HL-60 (cell line): ENCODE results near the gene FABP3.

Experiments
- DNase-seq, 2 experiments: peaks; one replicate each; pipeline ENCODE4 v3.0.0-alpha.2; 2010 to 2020; ENCODE audit warnings: low read depth in 1 of 2, low spot score in 1 of 2
- H3K27ac ChIP-seq: fragments of 250-450 bp; sonication (Bioruptor Pico); replicated peaks from 2 replicates; pipeline ENCODE4 v1.5.1; 2020; ENCODE audit warnings: mild to moderate bottlenecking, moderate library complexity
- H3K27me3 ChIP-seq: fragments of 250-450 bp; sonication (Bioruptor Pico); 2 replicates; pipeline ENCODE4 v1.5.1; 2021; ENCODE audit warnings: mild to moderate bottlenecking, moderate library complexity; ENCODE audit not compliant: insufficient read depth, poor library complexity, severe bottlenecking
- H3K4me3 ChIP-seq: replicated peaks from 2 replicates; pipeline ENCODE4 v1.5.1; 2011; ENCODE audit warnings: mild to moderate bottlenecking, control low read depth, low read length; ENCODE audit not compliant: insufficient read depth
- GABPA ChIP-seq: IDR thresholded peaks from 2 replicates; pipeline ENCODE4 v1.6.1; 2012; ENCODE audit warnings: low read depth
- POLR2AphosphoS5 ChIP-seq: IDR thresholded peaks from 2 replicates; pipeline ENCODE4 v1.6.1; 2012; ENCODE audit warnings: low read depth
- SPI1 ChIP-seq: IDR thresholded peaks from 2 replicates; pipeline ENCODE4 v1.6.1; 2012; ENCODE audit warnings: low read depth, mild to moderate bottlenecking, borderline replicate concordance
- TF ChIP-seq, protein P1 (sequence below): IDR thresholded peaks from 2 replicates; pipeline ENCODE4 v1.6.1; 2012; ENCODE audit warnings: low read depth; ENCODE audit not compliant: insufficient replicate concordance
- TF ChIP-seq, protein P2 (sequence below): IDR thresholded peaks from one replicate; pipeline ENCODE4 v1.5.1; 2011; ENCODE audit warnings: low read length, control low read depth, inconsistent platforms; ENCODE audit not compliant: insufficient read depth

The FABP3 gene

DNA sequence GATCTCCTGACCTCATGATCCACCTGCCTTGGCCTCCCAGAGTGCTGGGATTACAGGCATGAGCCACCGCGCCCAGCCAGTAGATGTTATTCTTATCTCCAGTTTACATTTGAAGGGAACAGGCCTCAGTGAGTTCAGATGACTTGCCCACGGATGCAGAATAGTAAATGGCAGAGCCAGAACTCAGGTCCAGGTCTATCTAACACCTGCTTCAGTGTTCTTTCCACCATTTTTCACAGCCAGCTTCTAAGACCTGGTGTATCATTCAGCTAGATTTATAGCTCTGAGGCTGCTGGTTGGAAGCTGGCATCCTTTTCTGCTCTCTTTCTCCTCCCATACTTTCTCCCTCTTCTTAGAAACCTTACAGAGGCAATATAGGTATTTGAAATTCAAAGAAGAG is 10.8 kb downstream of the FABP3 start:
- TF ChIP-seq, protein P1, sequence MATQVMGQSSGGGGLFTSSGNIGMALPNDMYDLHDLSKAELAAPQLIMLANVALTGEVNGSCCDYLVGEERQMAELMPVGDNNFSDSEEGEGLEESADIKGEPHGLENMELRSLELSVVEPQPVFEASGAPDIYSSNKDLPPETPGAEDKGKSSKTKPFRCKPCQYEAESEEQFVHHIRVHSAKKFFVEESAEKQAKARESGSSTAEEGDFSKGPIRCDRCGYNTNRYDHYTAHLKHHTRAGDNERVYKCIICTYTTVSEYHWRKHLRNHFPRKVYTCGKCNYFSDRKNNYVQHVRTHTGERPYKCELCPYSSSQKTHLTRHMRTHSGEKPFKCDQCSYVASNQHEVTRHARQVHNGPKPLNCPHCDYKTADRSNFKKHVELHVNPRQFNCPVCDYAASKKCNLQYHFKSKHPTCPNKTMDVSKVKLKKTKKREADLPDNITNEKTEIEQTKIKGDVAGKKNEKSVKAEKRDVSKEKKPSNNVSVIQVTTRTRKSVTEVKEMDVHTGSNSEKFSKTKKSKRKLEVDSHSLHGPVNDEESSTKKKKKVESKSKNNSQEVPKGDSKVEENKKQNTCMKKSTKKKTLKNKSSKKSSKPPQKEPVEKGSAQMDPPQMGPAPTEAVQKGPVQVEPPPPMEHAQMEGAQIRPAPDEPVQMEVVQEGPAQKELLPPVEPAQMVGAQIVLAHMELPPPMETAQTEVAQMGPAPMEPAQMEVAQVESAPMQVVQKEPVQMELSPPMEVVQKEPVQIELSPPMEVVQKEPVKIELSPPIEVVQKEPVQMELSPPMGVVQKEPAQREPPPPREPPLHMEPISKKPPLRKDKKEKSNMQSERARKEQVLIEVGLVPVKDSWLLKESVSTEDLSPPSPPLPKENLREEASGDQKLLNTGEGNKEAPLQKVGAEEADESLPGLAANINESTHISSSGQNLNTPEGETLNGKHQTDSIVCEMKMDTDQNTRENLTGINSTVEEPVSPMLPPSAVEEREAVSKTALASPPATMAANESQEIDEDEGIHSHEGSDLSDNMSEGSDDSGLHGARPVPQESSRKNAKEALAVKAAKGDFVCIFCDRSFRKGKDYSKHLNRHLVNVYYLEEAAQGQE, result no peak
- TF ChIP-seq POLR2AphosphoS5, result no peak
- TF ChIP-seq, protein P2, sequence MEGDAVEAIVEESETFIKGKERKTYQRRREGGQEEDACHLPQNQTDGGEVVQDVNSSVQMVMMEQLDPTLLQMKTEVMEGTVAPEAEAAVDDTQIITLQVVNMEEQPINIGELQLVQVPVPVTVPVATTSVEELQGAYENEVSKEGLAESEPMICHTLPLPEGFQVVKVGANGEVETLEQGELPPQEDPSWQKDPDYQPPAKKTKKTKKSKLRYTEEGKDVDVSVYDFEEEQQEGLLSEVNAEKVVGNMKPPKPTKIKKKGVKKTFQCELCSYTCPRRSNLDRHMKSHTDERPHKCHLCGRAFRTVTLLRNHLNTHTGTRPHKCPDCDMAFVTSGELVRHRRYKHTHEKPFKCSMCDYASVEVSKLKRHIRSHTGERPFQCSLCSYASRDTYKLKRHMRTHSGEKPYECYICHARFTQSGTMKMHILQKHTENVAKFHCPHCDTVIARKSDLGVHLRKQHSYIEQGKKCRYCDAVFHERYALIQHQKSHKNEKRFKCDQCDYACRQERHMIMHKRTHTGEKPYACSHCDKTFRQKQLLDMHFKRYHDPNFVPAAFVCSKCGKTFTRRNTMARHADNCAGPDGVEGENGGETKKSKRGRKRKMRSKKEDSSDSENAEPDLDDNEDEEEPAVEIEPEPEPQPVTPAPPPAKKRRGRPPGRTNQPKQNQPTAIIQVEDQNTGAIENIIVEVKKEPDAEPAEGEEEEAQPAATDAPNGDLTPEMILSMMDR, result no peak
- DNase-seq, result no peak
- Histone ChIP-seq H3K27ac (no peak overlapping the region), H3K27me3 (no peaks in the 10 kb centered on the region), H3K4me3 (no peak overlapping the region)

DNA sequence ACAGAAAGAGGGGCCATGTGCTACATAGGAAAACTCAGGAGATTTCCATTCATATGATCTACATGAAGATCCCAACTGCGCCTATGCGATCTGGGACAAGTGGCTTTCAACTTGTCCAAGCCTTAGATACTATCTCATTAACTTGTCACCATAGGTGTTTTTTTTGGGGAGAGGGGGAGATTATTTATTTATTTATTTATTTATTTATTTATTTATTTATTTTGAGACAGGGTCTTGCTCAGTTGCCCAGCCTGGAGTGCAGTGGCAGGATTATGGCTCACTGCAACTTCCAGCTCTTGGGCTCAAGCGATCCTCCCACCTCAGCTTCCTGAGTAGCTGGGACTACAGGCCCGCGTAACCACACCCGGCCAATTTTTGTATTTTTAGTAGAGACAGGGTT is 11.3 kb downstream of the FABP3 start:
- no peak for DNase-seq
- Histone ChIP-seq H3K4me3 (no peak overlapping the region), H3K27ac (no peak overlapping the region), H3K27me3 (no peaks in the 10 kb centered on the region)
- TF ChIP-seq POLR2AphosphoS5, result no peak
- no peak for TF ChIP-seq GABPA

DNA sequence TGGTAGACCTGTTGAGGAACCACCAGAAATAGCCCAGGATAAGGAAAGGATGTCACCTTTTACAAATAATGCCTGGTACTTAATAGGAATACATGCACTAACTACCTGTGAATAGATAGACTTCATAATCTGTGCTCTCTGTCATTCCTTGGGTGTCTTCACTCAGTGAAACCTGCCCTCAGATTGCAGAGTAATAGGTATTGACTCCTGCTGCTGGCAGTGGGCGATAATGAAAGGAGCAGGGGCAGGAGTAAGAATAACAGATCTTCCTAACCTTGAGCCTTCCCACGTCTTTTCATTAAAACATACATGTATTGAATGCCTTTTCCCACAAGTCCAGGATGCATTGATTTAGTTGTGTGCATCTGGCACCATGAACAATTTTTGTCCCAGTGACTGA is 16.4 kb downstream of the FABP3 start:
- TF ChIP-seq GABPA, result no peak
- TF ChIP-seq SPI1, result no peak
- no peak for TF ChIP-seq POLR2AphosphoS5
- TF ChIP-seq, protein P1, result no peak
- TF ChIP-seq, protein P2, result no peak
- H3K27me3 ChIP-seq, result no peaks in the 10 kb centered on the region

DNA sequence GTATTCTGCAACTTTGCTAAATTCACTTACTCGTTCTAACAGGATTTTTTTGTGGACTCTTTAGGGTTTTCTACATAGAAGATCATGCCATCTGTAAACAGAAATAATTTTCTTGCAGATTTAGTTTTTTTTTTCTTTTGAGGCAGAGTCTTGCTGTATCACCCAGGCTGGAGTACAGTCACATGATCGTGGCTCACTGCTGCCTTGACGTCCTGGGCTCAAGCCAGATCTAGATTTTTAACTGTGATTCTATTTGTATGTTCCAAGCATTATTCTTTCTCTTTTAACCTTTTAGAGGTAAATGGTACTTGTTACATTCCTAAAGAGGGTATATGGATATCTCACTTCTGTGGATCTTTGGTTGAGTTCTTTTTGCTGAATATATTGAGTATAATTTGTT is 18.6 kb downstream of the FABP3 start:
- Histone ChIP-seq H3K27ac (no peak overlapping the region), H3K4me3 (no peak overlapping the region), H3K27me3 (no peaks in the 10 kb centered on the region)
- TF ChIP-seq, protein P1, result no peak
- TF ChIP-seq POLR2AphosphoS5 (no peak), GABPA (no peak), SPI1 (no peak)
- TF ChIP-seq, protein P2, result no peak
- no peak for DNase-seq

More for the DNA sequence above, 16.4 kb downstream of the FABP3 start:
- DNase-seq, result no peak
- H3K4me3 ChIP-seq, result no peak overlapping the region
- H3K27ac ChIP-seq, result no peak overlapping the region
